Loucy (cell line): ENCODE data around the gene ADCY5.

Source experiments
- CTCF ChIP-seq: fragments of 200-600 bp; sonication (generic); conservative IDR thresholded peaks from 2 replicates; pipeline ENCODE4 v1.5.1; 2014; ENCODE audit warnings: mild to moderate bottlenecking, antibody characterized with exemption, low read length
- EZH2phosphoT487 ChIP-seq: fragments of 200-600 bp; IDR thresholded peaks from 2 replicates; pipeline ENCODE4 v1.6.1; 2018; ENCODE audit warnings: antibody characterized with exemption, mild to moderate bottlenecking, moderate library complexity, borderline replicate concordance

- no peak for TF ChIP-seq CTCF
- no peak for TF ChIP-seq EZH2phosphoT487
Measured at GRCh38 chr3:123333401-123333800, 115.5 kb downstream of the ADCY5 start.
